Measurements from ENCODE around the gene MMS19.

The MMS19 gene

GRCh38 chr10:97445357-97445721 is 52.9 kb downstream of the MMS19 start:
- Histone ChIP-seq H3K4me3 (ENCODE audit: extremely low read depth, insufficient read depth, low read length, poor library complexity, severe bottlenecking) (peak overlapping the region; percentile 93), H3K4me1 (ENCODE audit: control insufficient read depth, insufficient read depth, low read length, poor library complexity, severe bottlenecking) (peaks cover 14% of the 10 kb centered on the region), H3K9me3 (ENCODE audit: control insufficient read depth, low read length) (no peaks in the 10 kb centered on the region), H3K27ac (ENCODE audit: low read depth, low read length, severe bottlenecking) (peak overlapping the region; percentile 53), H3K36me3 (ENCODE audit: control insufficient read depth, insufficient read depth, low read length) (peaks cover 38% of the 10 kb centered on the region)
- WGBS, 2 experiments (ENCODE audit: insufficient coverage in 2 of 2): 2 to 9% methylated on average over 9 to 12 of the region's 13 CpGs

DNA sequence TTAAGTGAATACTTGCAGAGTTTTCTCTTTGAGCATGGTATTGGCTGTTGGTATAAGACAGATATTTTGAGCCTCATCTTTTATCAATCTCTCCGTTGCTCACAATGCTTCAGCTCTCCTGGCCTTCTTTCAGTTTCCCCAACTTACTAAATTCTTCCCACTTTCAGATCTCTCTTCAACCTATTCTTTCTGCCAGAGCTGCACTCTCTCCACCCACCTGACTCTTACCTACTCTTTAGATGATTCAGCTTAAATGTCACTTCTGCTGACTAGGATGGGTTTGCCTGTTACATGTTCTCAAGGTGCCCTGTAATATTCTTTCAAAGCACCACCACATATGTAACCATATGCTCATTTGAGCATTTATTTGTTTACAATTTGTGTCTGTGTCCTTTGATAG is 54.0 kb downstream of the MMS19 start:
- no peak overlapping the region for H3K4me3 ChIP-seq (ENCODE audit: extremely low read depth, insufficient read depth, low read length, poor library complexity, severe bottlenecking)
- WGBS, 2 experiments (ENCODE audit: insufficient coverage in 2 of 2): 86 to 100% methylated on average over 1 of the region's 1 CpG

DNA sequence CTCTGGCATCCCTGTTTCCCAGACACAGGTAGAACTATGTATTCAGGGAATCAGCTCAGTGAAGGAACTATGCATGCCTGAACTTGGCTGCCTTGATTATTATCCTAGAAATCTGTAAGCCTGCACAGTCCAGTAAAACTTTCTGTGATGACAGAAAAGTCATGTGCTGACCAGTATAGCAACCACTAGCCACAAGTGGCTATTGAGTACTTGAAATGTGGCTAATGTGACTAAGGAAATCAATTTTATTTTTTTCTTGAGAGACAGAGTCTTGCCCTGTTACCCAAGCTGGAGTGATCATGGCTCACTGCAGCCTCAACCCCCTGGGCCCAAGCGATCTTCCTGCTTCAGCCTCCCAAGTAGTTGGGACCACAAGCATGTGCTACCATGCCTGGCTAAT is 55.9 kb downstream of the MMS19 start:
- Histone ChIP-seq H3K27ac (ENCODE audit: low read depth, low read length, severe bottlenecking) (no peak overlapping the region), H3K4me3 (ENCODE audit: extremely low read depth, insufficient read depth, low read length, poor library complexity, severe bottlenecking) (no peak overlapping the region), H3K36me3 (ENCODE audit: control insufficient read depth, insufficient read depth, low read length) (peaks cover 54% of the 10 kb centered on the region), H3K4me1 (ENCODE audit: control insufficient read depth, insufficient read depth, low read length, poor library complexity, severe bottlenecking) (peaks cover 9% of the 10 kb centered on the region), H3K9me3 (ENCODE audit: control insufficient read depth, low read length) (no peaks in the 10 kb centered on the region)
- 93 to 100% methylated on average over 1 of the region's 1 CpG for WGBS, 2 experiments (ENCODE audit: insufficient coverage in 2 of 2)

More for the DNA sequence above, 54.0 kb downstream of the MMS19 start:
- Histone ChIP-seq H3K9me3 (ENCODE audit: control insufficient read depth, low read length) (no peaks in the 10 kb centered on the region), H3K4me1 (ENCODE audit: control insufficient read depth, insufficient read depth, low read length, poor library complexity, severe bottlenecking) (peaks cover 14% of the 10 kb centered on the region), H3K36me3 (ENCODE audit: control insufficient read depth, insufficient read depth, low read length) (peaks cover 43% of the 10 kb centered on the region), H3K27ac (ENCODE audit: low read depth, low read length, severe bottlenecking) (no peak overlapping the region)

GRCh38 chr10:97435211-97435610 is 63.0 kb downstream of the MMS19 start:
- Histone ChIP-seq H3K4me1 (ENCODE audit: control insufficient read depth, insufficient read depth, low read length, poor library complexity, severe bottlenecking) (no peaks in the 10 kb centered on the region), H3K27ac (ENCODE audit: low read depth, low read length, severe bottlenecking) (no peak overlapping the region), H3K36me3 (ENCODE audit: control insufficient read depth, insufficient read depth, low read length) (peaks cover 82% of the 10 kb centered on the region), H3K9me3 (ENCODE audit: control insufficient read depth, low read length) (no peaks in the 10 kb centered on the region), H3K4me3 (ENCODE audit: extremely low read depth, insufficient read depth, low read length, poor library complexity, severe bottlenecking) (no peak overlapping the region)
- WGBS, 2 experiments (ENCODE audit: insufficient coverage in 2 of 2): 86 to 94% methylated on average over 5 of the region's 6 CpGs

- no peak overlapping the region for H3K27ac ChIP-seq (ENCODE audit: low read depth, low read length, severe bottlenecking)
- no peaks in the 10 kb centered on the region for H3K9me3 ChIP-seq (ENCODE audit: control insufficient read depth, low read length)
- 89 to 100% methylated on average over 1 of the region's 1 CpG for WGBS, 2 experiments (ENCODE audit: insufficient coverage in 2 of 2)
- no peaks in the 10 kb centered on the region for H3K4me1 ChIP-seq (ENCODE audit: control insufficient read depth, insufficient read depth, low read length, poor library complexity, severe bottlenecking)
- H3K4me3 ChIP-seq (ENCODE audit: extremely low read depth, insufficient read depth, low read length, poor library complexity, severe bottlenecking): no peak overlapping the region
- peaks cover 84% of the 10 kb centered on the region for H3K36me3 ChIP-seq (ENCODE audit: control insufficient read depth, insufficient read depth, low read length)
Observed at GRCh38 chr10:97434557-97434956, 63.7 kb downstream of the MMS19 start.

GRCh38 chr10:97434055-97434454 is 64.2 kb downstream of the MMS19 start:
- Histone ChIP-seq H3K4me3 (ENCODE audit: extremely low read depth, insufficient read depth, low read length, poor library complexity, severe bottlenecking) (no peak overlapping the region), H3K4me1 (ENCODE audit: control insufficient read depth, insufficient read depth, low read length, poor library complexity, severe bottlenecking) (no peaks in the 10 kb centered on the region), H3K27ac (ENCODE audit: low read depth, low read length, severe bottlenecking) (no peak overlapping the region), H3K9me3 (ENCODE audit: control insufficient read depth, low read length) (no peaks in the 10 kb centered on the region), H3K36me3 (ENCODE audit: control insufficient read depth, insufficient read depth, low read length) (peaks cover 83% of the 10 kb centered on the region)

- Histone ChIP-seq H3K27ac (ENCODE audit: low read depth, low read length, severe bottlenecking) (peak overlapping the region; percentile 91), H3K9me3 (ENCODE audit: control insufficient read depth, low read length) (no peaks in the 10 kb centered on the region), H3K4me3 (ENCODE audit: extremely low read depth, insufficient read depth, low read length, poor library complexity, severe bottlenecking) (peak overlapping the region; percentile 86), H3K36me3 (ENCODE audit: control insufficient read depth, insufficient read depth, low read length) (peaks cover 52% of the 10 kb centered on the region), H3K4me1 (ENCODE audit: control insufficient read depth, insufficient read depth, low read length, poor library complexity, severe bottlenecking) (no peaks in the 10 kb centered on the region)
- WGBS, 2 experiments (ENCODE audit: insufficient coverage in 2 of 2): 33 to 52% methylated on average over 1 to 2 of the region's 4 CpGs
Observed at GRCh38 chr10:97428572-97428981, 69.6 kb downstream of the MMS19 start.

GRCh38 chr10:97427571-97428179 is 70.5 kb downstream of the MMS19 start:
- Histone ChIP-seq H3K27ac (ENCODE audit: low read depth, low read length, severe bottlenecking) (peak overlapping the region; percentile 91), H3K4me3 (ENCODE audit: extremely low read depth, insufficient read depth, low read length, poor library complexity, severe bottlenecking) (peak overlapping the region; percentile 86), H3K4me1 (ENCODE audit: control insufficient read depth, insufficient read depth, low read length, poor library complexity, severe bottlenecking) (peaks cover 4% of the 10 kb centered on the region), H3K36me3 (ENCODE audit: control insufficient read depth, insufficient read depth, low read length) (peaks cover 48% of the 10 kb centered on the region), H3K9me3 (ENCODE audit: control insufficient read depth, low read length) (no peaks in the 10 kb centered on the region)
- 0% methylated on average over 4 to 5 of the region's 9 CpGs for WGBS, 2 experiments (ENCODE audit: insufficient coverage in 2 of 2)

DNA sequence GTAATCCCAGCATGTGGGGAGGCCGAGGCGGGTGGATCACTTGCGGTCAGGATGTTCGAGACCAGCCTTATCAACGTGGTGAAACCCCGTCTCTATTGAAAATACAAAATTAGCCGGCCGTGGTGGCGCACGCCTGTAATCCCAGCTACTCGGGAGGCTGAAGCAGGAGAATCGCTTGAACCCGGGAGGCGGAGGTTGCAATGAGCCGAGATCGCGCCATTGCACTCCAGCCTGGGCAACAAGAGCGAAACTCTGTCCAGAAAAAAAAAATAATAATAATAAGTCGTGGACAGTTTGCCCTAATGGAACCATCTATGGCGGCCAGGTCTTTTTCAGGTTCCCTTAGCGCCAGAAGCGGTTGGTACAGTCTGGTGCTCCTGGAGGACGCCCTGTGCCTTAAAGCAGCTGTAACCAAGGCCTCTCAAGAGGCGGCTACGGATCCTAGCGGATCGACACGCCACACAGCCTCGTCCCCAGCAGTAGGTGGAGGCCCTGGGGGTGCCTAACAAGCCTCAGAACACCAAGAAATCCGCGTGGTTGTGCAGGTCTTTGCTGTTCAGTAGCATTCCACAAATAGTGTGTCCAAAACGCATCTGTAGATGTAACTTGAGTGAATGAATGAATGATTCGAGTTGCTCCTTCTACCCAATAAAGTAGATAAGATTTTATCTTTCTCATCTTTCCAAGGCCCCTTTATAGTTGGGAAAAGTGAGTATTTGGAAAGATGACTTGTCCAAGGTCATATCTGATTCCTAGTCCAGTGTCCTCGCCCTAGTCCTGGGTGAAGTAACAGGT is 71.2 kb downstream of the MMS19 start:
- peaks cover 45% of the 10 kb centered on the region for H3K36me3 ChIP-seq (ENCODE audit: control insufficient read depth, insufficient read depth, low read length)
- no peaks in the 10 kb centered on the region for H3K9me3 ChIP-seq (ENCODE audit: control insufficient read depth, low read length)
- H3K4me3 ChIP-seq (ENCODE audit: extremely low read depth, insufficient read depth, low read length, poor library complexity, severe bottlenecking): peak overlapping the region; percentile 86
- H3K4me1 ChIP-seq (ENCODE audit: control insufficient read depth, insufficient read depth, low read length, poor library complexity, severe bottlenecking): peaks cover 4% of the 10 kb centered on the region
- WGBS, 2 experiments (ENCODE audit: insufficient coverage in 2 of 2): 1 to 2% methylated on average over 23 to 29 of the region's 34 CpGs
- H3K27ac ChIP-seq (ENCODE audit: low read depth, low read length, severe bottlenecking): peak overlapping the region; percentile 91

GRCh38 chr10:97425964-97426775 is 72.1 kb downstream of the MMS19 start, which contains the start of gene PGAM1:
Gene PGAM1, plus strand, starts transcription at chr10:97426191. Its CDS starts 117 bp downstream, at chr10:97426308.
- H3K36me3 ChIP-seq (ENCODE audit: control insufficient read depth, insufficient read depth, low read length): peaks cover 37% of the 10 kb centered on the region
- peaks cover 4% of the 10 kb centered on the region for H3K4me1 ChIP-seq (ENCODE audit: control insufficient read depth, insufficient read depth, low read length, poor library complexity, severe bottlenecking)
- H3K27ac ChIP-seq (ENCODE audit: low read depth, low read length, severe bottlenecking): peak within 1 kb of the TSS; percentile 91
- 1% methylated on average over 18 to 61 of the region's 90 CpGs for WGBS, 2 experiments (ENCODE audit: insufficient coverage in 2 of 2)
- H3K4me3 ChIP-seq (ENCODE audit: extremely low read depth, insufficient read depth, low read length, poor library complexity, severe bottlenecking): peak within 1 kb of the TSS; percentile 86
- H3K9me3 ChIP-seq (ENCODE audit: control insufficient read depth, low read length): no peaks in the 10 kb centered on the region
